Thyroid gland (tissue), 4 donors: ENCODE measurements around the gene MSH6. TPM values are rescaled to one million over a fixed set of nuclear protein-coding genes. Genes with fewer than 3 reads are reported as not detected.

Experiments
- DNase-seq, 2 donors: peaks; one replicate each; pipeline ENCODE4 v3.0.0-alpha.2; 2019
- H3K27ac ChIP-seq, 3 donors: fragments of 200-600 bp; sonication (generic); 1 replicate in 2 of 3; 2 replicates in 1 of 3; pipeline ENCODE4 v1.5.1; 2016 to 2019; ENCODE audit warnings: mild to moderate bottlenecking in 1 of 3, moderate library complexity in 1 of 3
- H3K27me3 ChIP-seq: fragments of 200-600 bp; sonication (generic); one replicate; pipeline ENCODE4 v1.5.1; 2019
- H3K36me3 ChIP-seq, 2 donors: fragments of 200-600 bp; sonication (generic); one replicate each; pipeline ENCODE4 v1.5.1; 2016 to 2019
- H3K4me1 ChIP-seq, 2 donors: fragments of 200-600 bp; sonication (generic); one replicate each; pipeline ENCODE4 v1.5.1; 2017 to 2019
- H3K4me3 ChIP-seq, 3 donors: fragments of 200-600 bp; sonication (generic); replicated peaks in 1 of 3; 1 replicate in 2 of 3; 2 replicates in 1 of 3; pipeline ENCODE4 v1.5.1; 2016; ENCODE audit warnings: mild to moderate bottlenecking in 1 of 3
- H3K9me3 ChIP-seq: fragments of 200-600 bp; sonication (generic); one replicate; pipeline ENCODE4 v1.5.1; 2017
- POLR2A ChIP-seq, 2 donors: fragments of 450-650 bp; IDR thresholded peaks; one replicate each; pipeline ENCODE4 v1.6.1; 2017; ENCODE audit warnings: antibody characterized with exemption in 2 of 2, mild to moderate bottlenecking in 2 of 2, moderate library complexity in 1 of 2
- WGBS, 2 donors: methylation state at CpG; one replicate each; pipeline ENCODE4 v1.1.5; 2017; 5-methylcytosine and 5-hydroxymethylcytosine counted together
- intact Hi-C: fragments of 100-400 bp; cut with DNase I; formaldehyde crosslinking; loops from one replicate; pipeline ENCODE4 v1.15.1; 2023
- total RNA-seq, 4 donors: library from RNA; depleted of rRNA; stranded (reverse); fragments of >200 nt; gene quantifications; one replicate each; pipeline ENCODE4 v1.2.3, GENCODE V29; 2016
- TF ChIP-seq, protein P1 (sequence below), 6 experiments: fragments of 200-600 bp in 3 of 6; fragments of 450-650 bp in 3 of 6; sonication (generic) in 3 of 6; IDR thresholded peaks; one replicate each; pipeline ENCODE4 v1.5.1; 2016 to 2019; ENCODE audit warnings: antibody characterized with exemption in 6 of 6, mild to moderate bottlenecking in 2 of 6, inconsistent platforms in 1 of 6, moderate library complexity in 1 of 6

MSH6 gene
- total RNA-seq, 4 donors from 2014 or later: 37.4 to 75.0 (median 52.0) TPM

GRCh38 chr2:47751856-47752414 is 31.0 kb upstream of the MSH6 start:
- Histone ChIP-seq H3K4me3 (no peak overlapping the region), H3K27me3 (no peaks in the 10 kb centered on the region), H3K9me3 (no peaks in the 10 kb centered on the region), H3K4me1 (no peaks in the 10 kb centered on the region), H3K27ac (no peak overlapping the region), H3K36me3 (no peaks in the 10 kb centered on the region)
- intact Hi-C loops: no loop called here
- no peak for DNase-seq
- TF ChIP-seq, protein P1, sequence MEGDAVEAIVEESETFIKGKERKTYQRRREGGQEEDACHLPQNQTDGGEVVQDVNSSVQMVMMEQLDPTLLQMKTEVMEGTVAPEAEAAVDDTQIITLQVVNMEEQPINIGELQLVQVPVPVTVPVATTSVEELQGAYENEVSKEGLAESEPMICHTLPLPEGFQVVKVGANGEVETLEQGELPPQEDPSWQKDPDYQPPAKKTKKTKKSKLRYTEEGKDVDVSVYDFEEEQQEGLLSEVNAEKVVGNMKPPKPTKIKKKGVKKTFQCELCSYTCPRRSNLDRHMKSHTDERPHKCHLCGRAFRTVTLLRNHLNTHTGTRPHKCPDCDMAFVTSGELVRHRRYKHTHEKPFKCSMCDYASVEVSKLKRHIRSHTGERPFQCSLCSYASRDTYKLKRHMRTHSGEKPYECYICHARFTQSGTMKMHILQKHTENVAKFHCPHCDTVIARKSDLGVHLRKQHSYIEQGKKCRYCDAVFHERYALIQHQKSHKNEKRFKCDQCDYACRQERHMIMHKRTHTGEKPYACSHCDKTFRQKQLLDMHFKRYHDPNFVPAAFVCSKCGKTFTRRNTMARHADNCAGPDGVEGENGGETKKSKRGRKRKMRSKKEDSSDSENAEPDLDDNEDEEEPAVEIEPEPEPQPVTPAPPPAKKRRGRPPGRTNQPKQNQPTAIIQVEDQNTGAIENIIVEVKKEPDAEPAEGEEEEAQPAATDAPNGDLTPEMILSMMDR (IDR thresholded peaks at IDR 0.05): no peak
- TF ChIP-seq POLR2A (IDR thresholded peaks at IDR 0.05): no peak
- 45 to 55% methylated on average over 10 of the region's 10 CpGs for WGBS, 2 donors

DNA sequence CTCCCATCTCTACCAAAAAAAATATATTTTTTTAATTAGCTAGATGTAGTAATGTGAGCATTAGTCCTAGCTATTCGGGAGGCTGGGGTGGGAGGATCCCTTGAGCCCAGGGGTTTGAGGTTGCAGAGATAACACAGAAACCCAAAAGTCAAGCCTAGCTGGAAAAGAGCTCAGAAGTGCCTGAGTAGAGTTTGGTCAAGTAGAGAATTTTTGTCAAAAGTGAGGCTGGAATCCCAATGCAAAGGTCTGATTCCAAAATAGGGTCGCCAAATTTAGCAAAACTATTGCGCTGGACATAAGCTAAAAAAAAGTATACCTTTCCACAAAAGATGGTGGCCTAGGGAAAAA is 15.5 kb upstream of the MSH6 start:
- Histone ChIP-seq H3K36me3 (no peaks in the 10 kb centered on the region), H3K9me3 (no peaks in the 10 kb centered on the region), H3K4me3 (no peak overlapping the region), H3K4me1 (no peaks in the 10 kb centered on the region), H3K27me3 (no peaks in the 10 kb centered on the region), H3K27ac (no peak overlapping the region)
- 56 to 61% methylated on average over 3 of the region's 3 CpGs for WGBS, 2 donors
- no peak for DNase-seq
- TF ChIP-seq POLR2A (IDR thresholded peaks at IDR 0.05): no peak
- TF ChIP-seq, protein P1 (IDR thresholded peaks at IDR 0.05): no peak
- intact Hi-C loops: loop anchor here (5.0 kb wide), 1 partner anchor 330 kb away; no protein-coding TSS in a partner anchor

- Histone ChIP-seq H3K4me1 (no peaks in the 10 kb centered on the region), H3K36me3 (no peaks in the 10 kb centered on the region), H3K27ac (no peak overlapping the region), H3K4me3 (no peak overlapping the region), H3K9me3 (no peaks in the 10 kb centered on the region), H3K27me3 (no peaks in the 10 kb centered on the region)
- intact Hi-C loops: loop anchor here (5.0 kb wide), 1 partner anchor 331 kb away; no protein-coding TSS in a partner anchor
- peak; percentile 55 to 64 for DNase-seq
- WGBS, 2 donors: 6 to 30% methylated on average over 19 to 28 of the region's 28 CpGs
- TF ChIP-seq, protein P1 (IDR thresholded peaks at IDR 0.05): peak; percentile 85 to 99 (median 93)
- TF ChIP-seq POLR2A (IDR thresholded peaks at IDR 0.05): no peak
Observed at GRCh38 chr2:47767880-47768609, 14.9 kb upstream of the MSH6 start.

DNA sequence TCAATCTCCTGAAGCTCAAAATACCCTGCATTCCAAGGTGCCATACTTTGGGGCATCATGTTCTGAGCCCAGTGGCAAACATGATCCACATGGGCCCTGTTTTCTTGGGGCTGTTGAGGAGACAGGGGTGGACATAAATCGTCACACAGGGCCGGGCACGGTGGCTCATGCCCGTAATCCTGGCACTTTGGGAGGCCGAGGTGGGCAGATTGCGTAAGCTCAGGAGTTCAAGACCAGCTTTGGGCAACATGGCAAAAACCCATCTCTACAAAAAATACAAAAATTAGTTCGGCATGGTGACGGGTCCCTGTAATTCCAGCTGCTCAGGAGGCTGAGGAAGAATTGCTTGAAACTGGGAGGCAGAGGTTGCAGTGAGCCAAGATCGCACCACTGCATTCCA is 13.6 kb upstream of the MSH6 start:
- no peaks in the 10 kb centered on the region for H3K27me3 ChIP-seq
- H3K9me3 ChIP-seq: no peaks in the 10 kb centered on the region
- intact Hi-C loops: loop anchor here (5.0 kb wide), 1 partner anchor 332 kb away; no protein-coding TSS in a partner anchor
- H3K4me1 ChIP-seq: no peaks in the 10 kb centered on the region
- WGBS, 2 donors: 93% methylated on average over 9 of the region's 9 CpGs
- H3K36me3 ChIP-seq: no peaks in the 10 kb centered on the region
- no peak overlapping the region for H3K4me3 ChIP-seq
- no peak overlapping the region for H3K27ac ChIP-seq
- DNase-seq: no peak
- TF ChIP-seq, protein P1 (IDR thresholded peaks at IDR 0.05): no peak
- no peak for TF ChIP-seq POLR2A (IDR thresholded peaks at IDR 0.05)

- peak; percentile 13 to 38 for DNase-seq
- Histone ChIP-seq H3K27ac (no peak overlapping the region), H3K36me3 (no peaks in the 10 kb centered on the region), H3K4me3 (no peak overlapping the region), H3K9me3 (no peaks in the 10 kb centered on the region), H3K4me1 (no peaks in the 10 kb centered on the region), H3K27me3 (no peaks in the 10 kb centered on the region)
- intact Hi-C loops: no loop called here
- TF ChIP-seq, protein P1 (IDR thresholded peaks at IDR 0.05): no peak
- TF ChIP-seq POLR2A (IDR thresholded peaks at IDR 0.05): no peak
Observed at GRCh38 chr2:47771211-47771610, 11.7 kb upstream of the MSH6 start.
